Body of pancreas (tissue), 4 donors: Measurements from ENCODE around the gene STAT4. TPM values are rescaled to one million over a fixed set of nuclear protein-coding genes. Genes with fewer than 3 reads are reported as not detected.
A peak's percentile ranks its signal among the peaks of the same experiment; 100 is the strongest.

Experiments used
- ATAC-seq: fragments of 150-250 bp; one replicate; pipeline ENCODE4 v1.9.1; 2016
- DNase-seq, 4 donors: peaks; one replicate each; pipeline ENCODE4 v3.0.0-alpha.2; 2019
- H3K27ac ChIP-seq, 4 donors: fragments of 200-600 bp; sonication (generic); 1 replicate in 3 of 4; 2 replicates in 1 of 4; pipeline versions ENCODE4 v1.5.1 to v1.6.1; 2016 to 2019; ENCODE audit warnings: mild to moderate bottlenecking in 1 of 4, mixed read lengths in 1 of 4, moderate library complexity in 1 of 4
- H3K27me3 ChIP-seq, 2 donors: fragments of 200-600 bp; sonication (generic); one replicate each; pipeline ENCODE4 v1.6.0; 2016; ENCODE audit warnings: mild to moderate bottlenecking in 1 of 2
- H3K36me3 ChIP-seq, 2 donors: fragments of 200-600 bp; sonication (generic); replicated peaks in 1 of 2; 2 replicates each; pipeline ENCODE4 v1.5.1; 2016; ENCODE audit warnings: low read depth in 2 of 2; ENCODE audit not compliant: insufficient read depth in 1 of 2
- H3K4me1 ChIP-seq: fragments of 200-600 bp; sonication (generic); one replicate; pipeline ENCODE4 v1.6.0; 2016
- H3K4me3 ChIP-seq, 2 donors: fragments of 200-600 bp; sonication (generic); 1 replicate in 1 of 2; 2 replicates in 1 of 2; pipeline ENCODE4 v1.5.1; 2016 to 2019
- H3K9me3 ChIP-seq, 3 donors: fragments of 200-600 bp; sonication (generic); 1 replicate in 2 of 3; 2 replicates in 1 of 3; pipeline ENCODE4 v1.5.1; 2016
- CTCF ChIP-seq, 7 experiments: fragments of 450-650 bp in 4 of 7; fragments of 200-600 bp in 3 of 7; sonication (generic) in 3 of 7; IDR thresholded peaks; one replicate each; pipeline ENCODE4 v1.5.1; 2016 to 2019; ENCODE audit warnings: antibody characterized with exemption in 7 of 7
- POLR2A ChIP-seq, 3 donors: fragments of 450-650 bp; IDR thresholded peaks; one replicate each; pipeline ENCODE4 v1.6.1; 2016; ENCODE audit warnings: antibody characterized with exemption in 3 of 3, mild to moderate bottlenecking in 2 of 3
- WGBS, 2 donors: methylation state at CpG; one replicate each; pipeline ENCODE4 v1.1.5; 2017; 5-methylcytosine and 5-hydroxymethylcytosine counted together
- intact Hi-C: fragments of 100-400 bp; cut with DNase I; formaldehyde crosslinking; loops from one replicate; pipeline ENCODE4 v1.15.1; 2023
- total RNA-seq, 2 donors: library from RNA; depleted of rRNA; stranded (reverse); fragments of >200 nt; gene quantifications; one replicate each; pipeline ENCODE4 v1.1.0, GENCODE V29; 2016

Gene STAT4, protein sequence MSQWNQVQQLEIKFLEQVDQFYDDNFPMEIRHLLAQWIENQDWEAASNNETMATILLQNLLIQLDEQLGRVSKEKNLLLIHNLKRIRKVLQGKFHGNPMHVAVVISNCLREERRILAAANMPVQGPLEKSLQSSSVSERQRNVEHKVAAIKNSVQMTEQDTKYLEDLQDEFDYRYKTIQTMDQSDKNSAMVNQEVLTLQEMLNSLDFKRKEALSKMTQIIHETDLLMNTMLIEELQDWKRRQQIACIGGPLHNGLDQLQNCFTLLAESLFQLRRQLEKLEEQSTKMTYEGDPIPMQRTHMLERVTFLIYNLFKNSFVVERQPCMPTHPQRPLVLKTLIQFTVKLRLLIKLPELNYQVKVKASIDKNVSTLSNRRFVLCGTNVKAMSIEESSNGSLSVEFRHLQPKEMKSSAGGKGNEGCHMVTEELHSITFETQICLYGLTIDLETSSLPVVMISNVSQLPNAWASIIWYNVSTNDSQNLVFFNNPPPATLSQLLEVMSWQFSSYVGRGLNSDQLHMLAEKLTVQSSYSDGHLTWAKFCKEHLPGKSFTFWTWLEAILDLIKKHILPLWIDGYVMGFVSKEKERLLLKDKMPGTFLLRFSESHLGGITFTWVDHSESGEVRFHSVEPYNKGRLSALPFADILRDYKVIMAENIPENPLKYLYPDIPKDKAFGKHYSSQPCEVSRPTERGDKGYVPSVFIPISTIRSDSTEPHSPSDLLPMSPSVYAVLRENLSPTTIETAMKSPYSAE
- 1 to 10 TPM in 1 of 2 donors, under 1 TPM in 1; 0.52 to 2.6 TPM for total RNA-seq

DNA sequence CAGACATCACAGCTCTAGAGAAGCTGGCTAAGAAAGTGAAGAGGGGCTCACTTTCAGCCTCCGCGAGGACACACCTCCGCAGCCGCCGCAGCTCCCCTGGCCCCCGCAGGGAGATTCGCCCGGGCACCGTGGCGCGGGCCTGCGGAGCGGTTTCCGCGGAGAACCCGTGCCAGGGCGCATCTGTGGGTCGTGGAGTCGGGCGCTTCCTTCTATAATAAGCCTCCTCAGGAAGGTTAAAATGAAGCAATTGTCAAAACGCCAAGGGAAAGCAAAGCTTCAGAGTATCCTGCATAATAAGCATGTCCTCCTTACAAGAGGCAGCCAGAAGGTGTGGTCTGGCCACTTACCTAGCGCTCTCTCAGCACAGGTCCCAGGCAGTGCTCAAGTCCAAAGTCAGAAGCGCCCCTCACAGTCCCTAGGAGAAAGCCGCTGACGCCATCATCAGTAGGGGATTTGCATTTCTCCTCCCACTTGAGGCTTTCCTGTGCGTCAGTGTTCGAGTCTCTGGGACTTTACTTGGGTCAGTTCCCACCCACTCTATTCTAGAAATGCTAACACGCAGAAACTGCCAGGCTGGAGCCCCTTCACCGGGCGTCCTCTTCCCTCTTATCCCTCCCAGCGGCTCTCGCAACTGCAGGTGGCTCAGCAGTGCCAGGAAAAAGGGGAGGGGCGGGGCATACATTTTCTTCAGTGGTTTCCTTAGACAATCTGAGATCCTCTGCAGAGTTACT lies at the start of gene STAT4:
Gene STAT4, minus strand, starts transcription at position 395 of the 731 bp plus-strand sequence. CDS start 2,791 bp downstream, outside the sequence.
- peak in 2 of 3 donors; percentile 40 to 57 for TF ChIP-seq POLR2A (IDR thresholded peaks at IDR 0.05)
- no peak for TF ChIP-seq CTCF (IDR thresholded peaks at IDR 0.05)
- Histone ChIP-seq H3K4me3 (peak within 1 kb of the TSS; percentile 3 to 6), H3K4me1 (peaks cover 13% of the 10 kb centered on the region), H3K27me3 (no peaks in the 10 kb centered on the region), H3K27ac (peak within 1 kb of the TSS in 3 of 4 donors; percentile 49 to 62 (median 60)), H3K36me3 (no peaks in the 10 kb centered on the region), H3K9me3 (no peaks in the 10 kb centered on the region)
- 1 to 3% methylated on average over 23 to 33 of the region's 33 CpGs for WGBS, 2 donors
- ATAC-seq (peak; percentile 76), DNase-seq (peak; percentile 34 to 67 (median 54))
- intact Hi-C loops, result loop anchor here (5.0 kb wide), 1 partner anchor 98 kb away; no protein-coding TSS in a partner anchor

DNA sequence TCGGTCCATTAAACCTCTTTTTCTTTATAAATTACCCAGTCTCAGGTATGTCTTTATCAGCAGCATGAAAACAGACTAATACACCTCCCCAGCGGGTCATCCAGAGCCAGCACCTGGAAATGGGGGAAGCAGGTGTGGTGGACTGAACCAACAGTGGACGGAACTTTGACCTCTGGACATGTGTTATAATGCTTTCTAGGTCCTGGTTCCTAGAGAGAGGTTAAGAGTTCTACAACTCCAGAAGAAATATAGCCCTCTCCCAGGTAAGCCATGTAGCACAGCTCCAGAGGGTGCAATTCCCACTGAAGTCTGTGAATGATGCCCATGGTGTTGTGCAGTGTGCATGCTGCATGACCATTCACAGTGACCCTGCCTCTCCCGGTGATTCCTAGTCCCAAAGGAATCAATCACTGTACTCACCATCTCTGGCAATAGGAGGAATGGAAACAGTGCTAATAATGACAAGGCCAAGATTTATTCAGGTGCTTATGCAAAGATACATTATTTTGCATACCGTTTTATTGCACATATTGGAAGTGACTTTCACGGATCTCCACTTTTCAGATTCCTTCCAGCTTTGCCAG lies 49.2 kb upstream of the STAT4 start:
- Histone ChIP-seq H3K36me3 (no peaks in the 10 kb centered on the region), H3K4me3 (no peak overlapping the region), H3K9me3 (no peaks in the 10 kb centered on the region), H3K27ac (no peak overlapping the region), H3K27me3 (no peaks in the 10 kb centered on the region), H3K4me1 (peaks cover 11% of the 10 kb centered on the region)
- DNase-seq (no peak), ATAC-seq (no peak)
- 88 to 90% methylated on average over 6 of the region's 6 CpGs for WGBS, 2 donors
- no peak for TF ChIP-seq CTCF (IDR thresholded peaks at IDR 0.05)
- no peak for TF ChIP-seq POLR2A (IDR thresholded peaks at IDR 0.05)
- intact Hi-C loops, result no loop called here

DNA sequence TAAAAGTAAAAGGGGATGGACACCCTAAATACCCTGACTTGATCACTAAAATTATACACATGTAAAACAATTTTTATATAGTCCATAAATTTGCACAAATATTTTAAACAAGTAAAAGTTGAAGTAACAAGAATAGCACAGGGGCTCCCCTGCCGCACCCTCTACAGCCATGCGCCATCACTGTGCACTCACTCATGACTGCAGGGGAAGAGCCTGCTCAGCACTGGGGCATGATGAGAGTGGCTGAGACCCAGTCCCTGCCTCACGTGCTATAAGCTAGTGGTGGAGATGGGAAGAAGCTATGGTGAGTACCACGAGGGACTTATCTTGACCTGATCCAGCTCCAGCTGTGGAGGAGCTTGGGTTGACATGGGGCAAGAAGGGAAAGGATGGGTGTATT lies 47.5 kb upstream of the STAT4 start:
- Histone ChIP-seq H3K4me1 (peaks cover 11% of the 10 kb centered on the region), H3K27me3 (no peaks in the 10 kb centered on the region), H3K27ac (no peak overlapping the region), H3K9me3 (no peaks in the 10 kb centered on the region), H3K4me3 (no peak overlapping the region), H3K36me3 (no peaks in the 10 kb centered on the region)
- TF ChIP-seq CTCF (IDR thresholded peaks at IDR 0.05), result no peak
- TF ChIP-seq POLR2A (IDR thresholded peaks at IDR 0.05), result no peak
- intact Hi-C loops, result no loop called here
- DNase-seq (no peak), ATAC-seq (no peak)
- 86 to 93% methylated on average over 4 of the region's 4 CpGs for whole genome bisulfite sequencing, 2 donors

DNA sequence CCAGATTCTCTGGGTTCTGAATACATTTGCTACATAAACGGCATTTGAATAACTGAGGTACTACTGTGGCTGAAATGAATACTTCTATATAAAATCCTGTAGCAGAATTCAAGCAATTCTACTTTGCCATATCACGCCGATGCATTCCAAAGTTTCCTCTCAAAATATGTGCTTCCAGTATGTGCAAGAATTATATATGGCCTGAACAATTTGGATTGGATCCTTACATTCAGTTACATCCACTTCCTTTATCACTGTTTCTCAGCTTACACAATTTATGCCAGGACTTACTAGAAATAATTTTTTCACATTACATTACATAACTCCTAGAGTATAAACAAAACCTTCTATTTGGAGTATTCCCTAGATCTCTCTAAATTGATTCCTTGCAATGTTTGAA lies 46.3 kb upstream of the STAT4 start:
- no peak for DNase-seq

More for the DNA sequence above, 46.3 kb upstream of the STAT4 start:
- H3K27me3 ChIP-seq, result no peaks in the 10 kb centered on the region
- H3K27ac ChIP-seq, result no peak overlapping the region
- no peak for TF ChIP-seq CTCF (IDR thresholded peaks at IDR 0.05)
- no peak for TF ChIP-seq POLR2A (IDR thresholded peaks at IDR 0.05)
- 92 to 94% methylated on average over 3 of the region's 3 CpGs for WGBS, 2 donors
- H3K4me3 ChIP-seq, result no peak overlapping the region
- peaks cover under 1% of the 10 kb centered on the region for H3K4me1 ChIP-seq
- no peaks in the 10 kb centered on the region for H3K9me3 ChIP-seq
- intact Hi-C loops, result no loop called here
- H3K36me3 ChIP-seq, result no peaks in the 10 kb centered on the region
- no peak for ATAC-seq
